Neural progenitor cell (in vitro differentiated cells): ENCODE measurements around the gene TSR3. TPM values are rescaled to one million over a fixed set of nuclear protein-coding genes. Genes with fewer than 3 reads are reported as not detected.

Source experiments
- DNase-seq: peaks from one replicate; pipeline ENCODE4 v3.0.0-alpha.2; 2016; ENCODE audit warnings: low spot score
- H2AFZ ChIP-seq: fragments of 200-600 bp; sonication (generic); replicated peaks from 2 replicates; pipeline ENCODE4 v1.6.1; 2016; ENCODE audit warnings: antibody characterized with exemption
- H3F3A ChIP-seq: fragments of 200-600 bp; sonication (generic); 2 replicates; pipeline ENCODE4 v1.6.1; 2016; ENCODE audit warnings: antibody characterized with exemption, low read depth
- H3K27ac ChIP-seq: fragments of 200-600 bp; sonication (generic); 2 replicates; pipeline ENCODE4 v1.5.1; 2016; ENCODE audit warnings: mild to moderate bottlenecking
- H3K27me3 ChIP-seq: fragments of 200-600 bp; sonication (generic); 2 replicates; pipeline ENCODE4 v1.6.1; 2016; ENCODE audit warnings: mild to moderate bottlenecking, moderate library complexity
- H3K36me3 ChIP-seq: fragments of 200-600 bp; sonication (generic); 2 replicates; pipeline ENCODE4 v1.5.1; 2016
- H3K4me1 ChIP-seq: fragments of 200-600 bp; sonication (generic); 2 replicates; pipeline ENCODE4 v1.6.1; 2016; ENCODE audit warnings: mixed run types
- H3K4me2 ChIP-seq: fragments of 200-600 bp; sonication (generic); 2 replicates; pipeline ENCODE4 v1.6.1; 2016
- H3K4me3 ChIP-seq: fragments of 200-600 bp; sonication (generic); 2 replicates; pipeline ENCODE4 v1.5.1; 2016
- H3K79me2 ChIP-seq: fragments of 200-600 bp; sonication (generic); 2 replicates; pipeline ENCODE4 v1.6.1; 2016; ENCODE audit warnings: low read depth
- H3K9ac ChIP-seq: fragments of 200-600 bp; sonication (generic); 2 replicates; pipeline ENCODE4 v1.6.1; 2016
- H3K9me3 ChIP-seq: fragments of 200-600 bp; sonication (generic); 2 replicates; pipeline ENCODE4 v1.5.1; 2016; ENCODE audit warnings: low read depth
- H4K20me1 ChIP-seq: fragments of 200-600 bp; sonication (generic); 2 replicates; pipeline ENCODE4 v1.6.1; 2016; ENCODE audit warnings: low read depth
- H3K27ac Mint-ChIP-seq: 3 replicates; pipeline ENCODE4 v1.8.0; 2021; ENCODE audit warnings: mixed read lengths
- H3K27me3 Mint-ChIP-seq: 2 replicates; pipeline ENCODE4 v1.8.0; 2022; ENCODE audit warnings: low read depth, mild to moderate bottlenecking, inconsistent platforms, moderate library complexity, mixed read lengths; ENCODE audit not compliant: insufficient read depth
- H3K36me3 Mint-ChIP-seq: 3 replicates; pipeline ENCODE4 v1.8.0; 2021; ENCODE audit warnings: mixed read lengths
- H3K4me1 Mint-ChIP-seq: 3 replicates; pipeline ENCODE4 v1.8.0; 2021; ENCODE audit warnings: mixed read lengths
- H3K4me3 Mint-ChIP-seq: 3 replicates; pipeline ENCODE4 v1.8.0; 2021; ENCODE audit warnings: mild to moderate bottlenecking, moderate library complexity, mixed read lengths
- H3K9me3 Mint-ChIP-seq: 3 replicates; pipeline ENCODE4 v1.8.0; 2020; ENCODE audit warnings: mixed read lengths
- EZH2 ChIP-seq: fragments of 200-600 bp; sonication (generic); IDR thresholded peaks from 2 replicates; pipeline ENCODE4 v1.6.1; 2017; ENCODE audit warnings: antibody characterized with exemption, mild to moderate bottlenecking, moderate library complexity
- EZH2phosphoT487 ChIP-seq: fragments of 200-600 bp; sonication (generic); IDR thresholded peaks from 2 replicates; pipeline ENCODE4 v1.6.1; 2017; ENCODE audit warnings: antibody characterized with exemption
- total RNA-seq: library from RNA; depleted of rRNA; stranded (reverse); fragments of >200 nt; gene quantifications from 2 replicates; pipeline ENCODE4 v1.2.3, GENCODE V29; 2015; ENCODE audit warnings: low replicate concordance
- TF ChIP-seq, protein P1 (sequence below): fragments of 200-600 bp; sonication (generic); IDR thresholded peaks from 2 replicates; pipeline ENCODE4 v1.5.1; 2017; ENCODE audit warnings: antibody characterized with exemption, mild to moderate bottlenecking

Gene TSR3
- total RNA-seq, 1 donor from 2014 or later = 22.4 TPM

DNA sequence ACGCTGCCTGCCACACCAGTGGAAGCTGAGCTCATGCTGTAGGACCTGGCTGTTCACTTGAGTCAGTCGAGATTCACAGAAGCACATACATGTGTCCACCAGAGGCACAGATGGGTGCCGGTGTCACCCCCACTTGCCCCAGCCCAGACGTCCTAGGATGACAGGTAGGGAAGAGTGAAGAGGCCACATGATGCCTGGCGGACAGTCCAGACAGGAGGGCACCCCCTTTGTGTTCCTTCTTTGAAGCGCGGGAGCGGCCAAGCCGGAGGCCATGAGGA is 33.5 kb downstream of the TSR3 start:
- no peaks in the 10 kb centered on the region for H3K9me3 ChIP-seq
- DNase-seq = no peak
- no peaks in the 10 kb centered on the region for H3K27me3 ChIP-seq
- peaks cover 72% of the 10 kb centered on the region for H3K79me2 ChIP-seq
- no peak for TF ChIP-seq EZH2
- TF ChIP-seq EZH2phosphoT487 = no peak
- TF ChIP-seq, protein P1, sequence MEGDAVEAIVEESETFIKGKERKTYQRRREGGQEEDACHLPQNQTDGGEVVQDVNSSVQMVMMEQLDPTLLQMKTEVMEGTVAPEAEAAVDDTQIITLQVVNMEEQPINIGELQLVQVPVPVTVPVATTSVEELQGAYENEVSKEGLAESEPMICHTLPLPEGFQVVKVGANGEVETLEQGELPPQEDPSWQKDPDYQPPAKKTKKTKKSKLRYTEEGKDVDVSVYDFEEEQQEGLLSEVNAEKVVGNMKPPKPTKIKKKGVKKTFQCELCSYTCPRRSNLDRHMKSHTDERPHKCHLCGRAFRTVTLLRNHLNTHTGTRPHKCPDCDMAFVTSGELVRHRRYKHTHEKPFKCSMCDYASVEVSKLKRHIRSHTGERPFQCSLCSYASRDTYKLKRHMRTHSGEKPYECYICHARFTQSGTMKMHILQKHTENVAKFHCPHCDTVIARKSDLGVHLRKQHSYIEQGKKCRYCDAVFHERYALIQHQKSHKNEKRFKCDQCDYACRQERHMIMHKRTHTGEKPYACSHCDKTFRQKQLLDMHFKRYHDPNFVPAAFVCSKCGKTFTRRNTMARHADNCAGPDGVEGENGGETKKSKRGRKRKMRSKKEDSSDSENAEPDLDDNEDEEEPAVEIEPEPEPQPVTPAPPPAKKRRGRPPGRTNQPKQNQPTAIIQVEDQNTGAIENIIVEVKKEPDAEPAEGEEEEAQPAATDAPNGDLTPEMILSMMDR = no peak
- no peak overlapping the region for H3K4me2 ChIP-seq
- Mint-ChIP-seq H3K9me3 (no peaks in the 10 kb centered on the region), H3K4me1 (no peaks in the 10 kb centered on the region), H3K27me3 (peaks cover 3% of the 10 kb centered on the region), H3K27ac (peak overlapping the region; percentile 34), H3K4me3 (no peak overlapping the region), H3K36me3 (peaks cover 28% of the 10 kb centered on the region)
- H2AFZ ChIP-seq = no peak overlapping the region
- no peaks in the 10 kb centered on the region for H3K4me1 ChIP-seq
- no peak overlapping the region for H3K4me3 ChIP-seq
- H3K36me3 ChIP-seq = no peaks in the 10 kb centered on the region
- H3K27ac ChIP-seq = no peak overlapping the region
- H3K9ac ChIP-seq = no peak overlapping the region
- H3F3A ChIP-seq = peaks cover 3% of the 10 kb centered on the region
- H4K20me1 ChIP-seq = peaks cover 74% of the 10 kb centered on the region

DNA sequence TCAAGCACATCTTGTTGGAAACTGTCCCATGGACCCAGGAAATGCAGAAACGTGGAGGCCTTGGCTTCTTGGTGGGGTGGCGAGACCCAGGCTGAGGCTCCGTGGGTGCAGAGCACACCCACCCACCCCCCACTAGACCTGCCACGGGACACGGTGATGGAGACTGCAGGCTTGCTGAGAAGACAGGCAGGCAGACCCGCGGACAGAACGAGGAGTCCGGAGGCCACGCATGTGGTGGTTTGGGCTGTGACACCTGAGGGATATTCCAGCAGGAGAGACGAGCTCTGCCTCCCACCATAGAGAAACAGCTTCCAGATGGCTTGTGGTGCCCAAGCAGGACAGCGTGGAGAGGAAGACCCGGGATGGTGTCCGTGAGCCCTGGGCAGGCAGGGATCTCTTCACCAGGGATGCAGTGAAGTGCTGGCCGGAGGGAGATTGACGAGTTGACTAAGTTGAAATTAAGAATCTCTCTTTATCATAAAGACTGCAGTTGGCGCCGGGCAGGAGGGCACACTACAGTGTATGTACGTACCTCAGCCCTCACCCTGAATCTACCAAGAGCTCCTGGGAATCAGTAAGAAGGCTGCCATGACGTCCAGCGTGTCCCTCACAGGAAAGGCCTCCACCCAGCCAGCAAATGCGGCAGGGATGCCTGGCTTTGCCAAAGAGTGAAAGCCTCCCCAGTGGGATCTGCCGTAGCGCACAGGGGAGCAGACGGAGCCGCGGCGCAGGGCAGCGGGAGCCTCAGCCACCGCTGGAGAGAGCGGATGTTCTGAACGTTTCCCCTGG is 34.0 kb downstream of the TSR3 start:
- Histone ChIP-seq H3K4me1 (no peaks in the 10 kb centered on the region), H3F3A (peaks cover 3% of the 10 kb centered on the region), H3K4me2 (no peak overlapping the region), H3K27me3 (no peaks in the 10 kb centered on the region), H3K9ac (no peak overlapping the region), H3K79me2 (peaks cover 77% of the 10 kb centered on the region), H3K27ac (no peak overlapping the region), H4K20me1 (peaks cover 77% of the 10 kb centered on the region), H3K9me3 (no peaks in the 10 kb centered on the region), H3K36me3 (no peaks in the 10 kb centered on the region), H3K4me3 (no peak overlapping the region), H2AFZ (no peak overlapping the region)
- Mint-ChIP-seq H3K4me3 (no peak overlapping the region), H3K27me3 (peaks cover 3% of the 10 kb centered on the region), H3K36me3 (peaks cover 31% of the 10 kb centered on the region), H3K4me1 (peaks cover 5% of the 10 kb centered on the region), H3K9me3 (no peaks in the 10 kb centered on the region), H3K27ac (no peak overlapping the region)
- DNase-seq = no peak
- TF ChIP-seq, protein P1 = no peak
- TF ChIP-seq EZH2 = no peak

DNA sequence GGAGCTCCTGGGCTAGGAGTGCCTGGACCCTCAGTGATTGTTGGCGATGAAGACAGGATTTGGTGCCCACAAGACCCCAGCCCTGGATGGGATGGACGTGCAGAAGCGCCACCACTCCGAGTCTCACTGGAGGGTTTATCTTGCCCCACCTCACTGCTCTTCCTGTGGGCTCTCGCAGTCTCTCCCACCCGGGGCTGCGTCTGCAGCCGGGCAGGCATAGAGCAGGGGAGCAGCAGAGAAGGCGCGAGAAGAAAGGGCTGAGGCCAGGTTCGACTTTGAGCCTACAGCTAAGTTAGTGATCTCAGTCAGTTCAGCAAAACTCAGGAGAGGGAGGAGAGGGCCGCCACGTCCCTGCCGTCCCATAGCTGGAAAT is 35.7 kb downstream of the TSR3 start:
- H3K9me3 ChIP-seq = no peaks in the 10 kb centered on the region
- DNase-seq = no peak
- no peaks in the 10 kb centered on the region for H3K9me3 Mint-ChIP-seq
- peaks cover 32% of the 10 kb centered on the region for H3K36me3 Mint-ChIP-seq
- peaks cover 94% of the 10 kb centered on the region for H4K20me1 ChIP-seq
- no peak overlapping the region for H3K4me3 ChIP-seq
- no peak overlapping the region for H3K9ac ChIP-seq
- no peak overlapping the region for H2AFZ ChIP-seq
- no peaks in the 10 kb centered on the region for H3K36me3 ChIP-seq
- H3K79me2 ChIP-seq = peaks cover 94% of the 10 kb centered on the region
- TF ChIP-seq, protein P1 = no peak
- TF ChIP-seq EZH2 = no peak
- TF ChIP-seq EZH2phosphoT487 = no peak
- H3K27ac Mint-ChIP-seq = no peak overlapping the region
- H3K4me1 Mint-ChIP-seq = peaks cover 9% of the 10 kb centered on the region
- no peak overlapping the region for H3K4me3 Mint-ChIP-seq
- H3F3A ChIP-seq = no peaks in the 10 kb centered on the region
- H3K27me3 Mint-ChIP-seq = peaks cover 3% of the 10 kb centered on the region
- H3K4me2 ChIP-seq = no peak overlapping the region
- no peaks in the 10 kb centered on the region for H3K27me3 ChIP-seq
- no peak overlapping the region for H3K27ac ChIP-seq
- H3K4me1 ChIP-seq = peaks cover 8% of the 10 kb centered on the region
